Subcutaneous adipose tissue (tissue), 4 donors: ENCODE measurements around the gene ZBTB7C. TPM values are rescaled to one million over a fixed set of nuclear protein-coding genes. Genes with fewer than 3 reads are reported as not detected.

Source experiments
- total RNA-seq, 4 donors: library from RNA; depleted of rRNA; stranded (reverse); fragments of >200 nt; gene quantifications; one replicate each; pipeline ENCODE4 v1.1.0, GENCODE V29; 2016
- TF ChIP-seq, protein P1 (sequence below): fragments of 450-650 bp; IDR thresholded peaks from one replicate; pipeline ENCODE4 v1.5.1; 2016; ENCODE audit warnings: low read depth, mild to moderate bottlenecking, control low read depth, antibody characterized with exemption, moderate library complexity

Gene ZBTB7C
- total RNA-seq, 4 donors from 2014 or later: 1.0 to 5.5 (median 4.4) TPM

DNA sequence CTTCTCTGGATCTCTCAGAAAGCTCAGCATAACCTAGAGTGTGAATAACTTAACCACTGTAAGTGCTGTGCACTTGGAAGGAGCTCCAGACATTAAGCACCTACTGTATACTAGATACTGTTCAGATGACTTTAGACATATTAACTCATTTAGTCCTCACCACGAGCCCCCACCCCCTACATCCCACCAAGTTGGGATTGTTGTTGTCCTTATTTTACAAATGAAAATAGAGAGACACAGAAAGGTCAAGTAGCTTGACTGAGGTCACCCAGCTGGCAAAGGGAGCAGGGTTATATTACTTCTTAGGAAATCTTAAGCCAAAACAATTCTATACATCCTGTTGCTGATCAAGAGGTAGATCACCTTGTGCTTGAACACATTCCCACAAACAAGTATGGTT, 244.5 kb downstream of the ZBTB7C start:
- TF ChIP-seq, protein P1, sequence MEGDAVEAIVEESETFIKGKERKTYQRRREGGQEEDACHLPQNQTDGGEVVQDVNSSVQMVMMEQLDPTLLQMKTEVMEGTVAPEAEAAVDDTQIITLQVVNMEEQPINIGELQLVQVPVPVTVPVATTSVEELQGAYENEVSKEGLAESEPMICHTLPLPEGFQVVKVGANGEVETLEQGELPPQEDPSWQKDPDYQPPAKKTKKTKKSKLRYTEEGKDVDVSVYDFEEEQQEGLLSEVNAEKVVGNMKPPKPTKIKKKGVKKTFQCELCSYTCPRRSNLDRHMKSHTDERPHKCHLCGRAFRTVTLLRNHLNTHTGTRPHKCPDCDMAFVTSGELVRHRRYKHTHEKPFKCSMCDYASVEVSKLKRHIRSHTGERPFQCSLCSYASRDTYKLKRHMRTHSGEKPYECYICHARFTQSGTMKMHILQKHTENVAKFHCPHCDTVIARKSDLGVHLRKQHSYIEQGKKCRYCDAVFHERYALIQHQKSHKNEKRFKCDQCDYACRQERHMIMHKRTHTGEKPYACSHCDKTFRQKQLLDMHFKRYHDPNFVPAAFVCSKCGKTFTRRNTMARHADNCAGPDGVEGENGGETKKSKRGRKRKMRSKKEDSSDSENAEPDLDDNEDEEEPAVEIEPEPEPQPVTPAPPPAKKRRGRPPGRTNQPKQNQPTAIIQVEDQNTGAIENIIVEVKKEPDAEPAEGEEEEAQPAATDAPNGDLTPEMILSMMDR: no peak

GRCh38 chr18:48164116-48164515, 245.1 kb downstream of the ZBTB7C start:
- TF ChIP-seq, protein P1: no peak

GRCh38 chr18:48163738-48164115, 245.5 kb downstream of the ZBTB7C start:
- TF ChIP-seq, protein P1: no peak

- TF ChIP-seq, protein P1: no peak
These were observed 246.0 kb downstream of the ZBTB7C start for GRCh38 chr18:48162956-48163737.

DNA sequence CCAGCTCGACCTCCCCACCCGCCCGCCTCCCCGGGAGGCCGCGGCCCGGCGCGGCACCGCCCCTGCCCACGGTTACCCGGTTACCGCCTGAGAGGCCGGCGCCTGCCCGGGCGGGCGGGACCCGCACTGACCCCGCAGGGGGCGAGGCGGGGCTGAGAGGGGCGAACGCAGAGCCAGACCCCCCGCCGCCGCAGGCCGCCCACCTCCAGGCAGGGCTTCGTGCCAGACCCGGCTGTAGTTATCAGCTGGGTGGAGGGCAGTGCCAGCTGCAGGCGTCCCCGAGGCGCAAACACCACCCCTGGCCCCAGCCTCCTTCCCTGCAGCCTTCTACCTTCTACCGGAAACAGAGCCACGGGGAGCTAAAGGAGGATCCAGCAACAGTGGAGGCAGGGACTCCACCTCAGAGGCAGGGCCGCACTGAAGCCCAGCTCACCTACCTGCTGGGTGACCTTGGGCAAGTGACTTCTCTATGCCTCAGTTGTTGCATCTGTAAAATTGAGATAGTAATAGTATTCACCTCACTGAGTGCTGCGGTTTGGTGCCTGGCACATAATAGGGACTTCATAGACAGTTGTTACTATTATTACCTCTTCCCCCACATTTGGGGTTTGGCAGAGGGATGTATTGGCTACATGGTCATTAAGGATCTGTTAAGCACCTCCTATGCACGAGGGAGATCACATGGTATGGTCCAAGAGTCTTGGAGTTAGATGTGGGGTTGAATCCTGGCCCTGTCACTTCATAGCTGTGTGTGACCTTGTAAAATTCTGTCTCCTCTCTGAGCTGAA, 247.1 kb downstream of the ZBTB7C start:
- TF ChIP-seq, protein P1: no peak

DNA sequence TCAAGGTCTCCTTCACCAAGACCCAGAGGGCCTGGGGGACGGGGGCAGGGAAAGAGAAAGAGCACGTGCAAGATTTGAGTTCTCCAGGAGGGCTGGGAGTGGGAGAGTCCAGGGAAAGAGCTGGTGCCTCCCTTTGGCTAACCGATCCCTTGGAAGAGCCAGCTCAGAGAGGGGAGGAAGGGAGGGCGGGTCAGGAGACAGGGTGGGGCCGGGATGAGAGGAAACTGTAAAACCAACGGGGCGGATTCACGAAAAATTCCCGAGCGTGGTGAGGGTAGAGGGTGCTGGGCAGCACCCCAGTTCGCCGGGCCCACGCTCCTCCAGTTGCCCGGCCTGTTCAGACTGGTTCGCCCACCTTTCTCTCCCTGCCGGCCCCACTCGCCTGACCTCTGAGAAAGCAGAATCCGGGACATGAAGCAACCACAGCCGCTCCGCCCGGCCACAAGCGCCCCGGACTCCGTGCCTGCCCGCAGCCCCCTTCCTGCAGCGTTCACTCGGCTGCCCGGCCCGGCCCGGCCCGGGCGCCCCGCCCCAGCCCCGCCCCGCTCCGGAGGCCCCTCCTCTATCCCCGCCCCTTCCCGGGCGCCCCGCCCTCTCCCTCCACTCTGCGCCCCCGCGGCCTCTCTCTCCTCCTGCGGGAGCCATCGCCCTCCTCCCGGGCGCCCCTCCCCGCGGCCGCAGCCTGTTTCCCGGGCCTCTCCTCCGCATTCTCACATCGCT, 247.8 kb downstream of the ZBTB7C start:
- TF ChIP-seq, protein P1: no peak

GRCh38 chr18:48160622-48161021, 248.6 kb downstream of the ZBTB7C start:
- TF ChIP-seq, protein P1: no peak
